ENCODE results near the gene TSPAN31.
A peak's percentile ranks its signal among the peaks of the same experiment; 100 is the strongest.

TSPAN31 gene

GRCh38 chr12:57735952-57736740 lies 8.7 kb upstream of the TSPAN31 start:
- DNase-seq (ENCODE audit: low read depth): no peak

- DNase-seq (ENCODE audit: low read depth): no peak
These were observed 7.9 kb upstream of the TSPAN31 start for GRCh38 chr12:57736741-57737466.

GRCh38 chr12:57737467-57738460 lies 7.1 kb upstream of the TSPAN31 start:
- DNase-seq (ENCODE audit: low read depth): no peak

- no peak for DNase-seq (ENCODE audit: low read depth)
These were observed 6.1 kb upstream of the TSPAN31 start, which contains the start of gene AGAP2 for GRCh38 chr12:57738661-57739237. TSS of gene AGAP2 (minus strand) at chr12:57738742. CDS start at chr12:57738246, 496 bp downstream.

- DNase-seq (ENCODE audit: low read depth): no peak
These were observed 5.5 kb upstream of the TSPAN31 start for GRCh38 chr12:57739387-57739786.

- DNase-seq (ENCODE audit: low read depth): no peak
These were observed 4.8 kb upstream of the TSPAN31 start for GRCh38 chr12:57739914-57740538.

GRCh38 chr12:57740656-57741412 lies 4.0 kb upstream of the TSPAN31 start:
- peak; percentile 81 for DNase-seq (ENCODE audit: low read depth)

- no peak for DNase-seq (ENCODE audit: low read depth)
These were observed 3.4 kb upstream of the TSPAN31 start for GRCh38 chr12:57741413-57741789.

GRCh38 chr12:57741844-57742738 lies 2.7 kb upstream of the TSPAN31 start:
- DNase-seq (ENCODE audit: low read depth): peak; percentile 72

GRCh38 chr12:57743769-57744168 lies 1.1 kb upstream of the TSPAN31 start:
- no peak for DNase-seq (ENCODE audit: low read depth)

- DNase-seq (ENCODE audit: low read depth): peak; percentile 53
These were observed 554 bp upstream of the TSPAN31 start for GRCh38 chr12:57744194-57744776.

- DNase-seq (ENCODE audit: low read depth): no peak
These were observed 644 bp downstream of the TSPAN31 start for GRCh38 chr12:57745485-57745881.

- DNase-seq (ENCODE audit: low read depth): no peak
These were observed 1.2 kb downstream of the TSPAN31 start for GRCh38 chr12:57746025-57746424.

GRCh38 chr12:57749061-57749460 lies 4.2 kb downstream of the TSPAN31 start:
- DNase-seq (ENCODE audit: low read depth): no peak

- DNase-seq (ENCODE audit: low read depth): no peak
These were observed 6.0 kb downstream of the TSPAN31 start for GRCh38 chr12:57750561-57751431.

GRCh38 chr12:57751432-57751787 lies 6.6 kb downstream of the TSPAN31 start:
- DNase-seq (ENCODE audit: low read depth): no peak

GRCh38 chr12:57751788-57752667 lies 7.2 kb downstream of the TSPAN31 start, which contains the start of gene CDK4:
TSS of gene CDK4 (minus strand) at chr12:57752310. CDS start at chr12:57751717, 593 bp downstream.
- DNase-seq (ENCODE audit: low read depth): peak; percentile 100

Data from T-helper 22 cell (primary cell).